ENCODE data around the gene RAB40B.

The RAB40B gene

GRCh38 chr17:82687375-82687861 is 11.1 kb downstream of the RAB40B start:
- no peak for TF ChIP-seq CTCF (IDR thresholded peaks at IDR 0.05; ENCODE audit: insufficient read depth, missing control alignments)
- no peak for FAIRE-seq
- no peak for DNase-seq (ENCODE audit: insufficient read length, low spot score)

- no peak for TF ChIP-seq CTCF (IDR thresholded peaks at IDR 0.05; ENCODE audit: insufficient read depth, missing control alignments)
- FAIRE-seq = no peak
- DNase-seq (ENCODE audit: insufficient read length, low spot score) = no peak
Measured at GRCh38 chr17:82686366-82687324, 11.9 kb downstream of the RAB40B start.

GRCh38 chr17:82685291-82685690 is 13.2 kb downstream of the RAB40B start:
- TF ChIP-seq CTCF (IDR thresholded peaks at IDR 0.05; ENCODE audit: insufficient read depth, missing control alignments) = no peak
- FAIRE-seq (no peak), DNase-seq (ENCODE audit: insufficient read length, low spot score) (no peak)

- no peak for TF ChIP-seq CTCF (IDR thresholded peaks at IDR 0.05; ENCODE audit: insufficient read depth, missing control alignments)
- no peak for DNase-seq (ENCODE audit: insufficient read length, low spot score)
- no peak for FAIRE-seq
Measured at GRCh38 chr17:82684228-82684841, 14.2 kb downstream of the RAB40B start.

GRCh38 chr17:82683534-82683933 is 15.0 kb downstream of the RAB40B start:
- TF ChIP-seq CTCF (IDR thresholded peaks at IDR 0.05; ENCODE audit: insufficient read depth, missing control alignments) = no peak
- DNase-seq (ENCODE audit: insufficient read length, low spot score) (no peak), FAIRE-seq (no peak)

- FAIRE-seq = no peak
- TF ChIP-seq CTCF (IDR thresholded peaks at IDR 0.05; ENCODE audit: insufficient read depth, missing control alignments) = no peak
- DNase-seq (ENCODE audit: insufficient read length, low spot score) = no peak
Measured at GRCh38 chr17:82681547-82681946, 17.0 kb downstream of the RAB40B start.
